Left renal pelvis (tissue), 4 donors: ENCODE results near the gene ENPP4. TPM values are rescaled to one million over a fixed set of nuclear protein-coding genes. Genes with fewer than 3 reads are reported as not detected.

Source experiments
- polyA plus RNA-seq, 4 donors: library from polyadenylated mRNA; unstranded; fragments of 120-200 nt; gene quantifications; one replicate each; pipeline ENCODE4 v1.2.1, GENCODE V29; 2013; ENCODE audit not compliant: insufficient read length in 4 of 4

The ENPP4 gene
- polyA plus RNA-seq, 4 donors, result 14.9 to 20.4 (median 17.2) TPM

Other genes starting within 250 kb of the ENPP4 start
- 100 to 1,000 TPM in 3 of 4 donors, 10 to 100 TPM in 1; 18.6 to 197 (median 191) TPM for gene CLIC5, start 114.1 kb upstream of the ENPP4 start, polyA plus RNA-seq
- 10 to 100 TPM in 3 of 4 donors, 1 to 10 TPM in 1; 9.6 to 18.5 (median 16.7) TPM for gene ENPP5, start 41.0 kb downstream of the ENPP4 start, polyA plus RNA-seq